ENCODE data around the gene ZBTB40. TPM values are rescaled to one million over a fixed set of nuclear protein-coding genes. Genes with fewer than 3 reads are reported as not detected.

Gene ZBTB40
- total RNA-seq, 1 donor from 2014 or later: 8.7 TPM

GRCh38 chr1:22431965-22432364 lies 19.7 kb upstream of the ZBTB40 start:
- no peak for DNase-seq (ENCODE audit: low read depth, low spot score)

GRCh38 chr1:22434717-22435116 lies 16.9 kb upstream of the ZBTB40 start:
- DNase-seq (ENCODE audit: low read depth, low spot score): no peak

GRCh38 chr1:22436948-22437347 lies 14.7 kb upstream of the ZBTB40 start:
- no peak for DNase-seq (ENCODE audit: low read depth, low spot score)

GRCh38 chr1:22437573-22437972 lies 14.1 kb upstream of the ZBTB40 start:
- no peak for DNase-seq (ENCODE audit: low read depth, low spot score)

GRCh38 chr1:22440582-22440981 lies 11.1 kb upstream of the ZBTB40 start:
- DNase-seq (ENCODE audit: low read depth, low spot score): no peak

- no peak for DNase-seq (ENCODE audit: low read depth, low spot score)
These were observed 9.3 kb upstream of the ZBTB40 start for GRCh38 chr1:22442212-22442894.

GRCh38 chr1:22443332-22443731 lies 8.3 kb upstream of the ZBTB40 start:
- DNase-seq (ENCODE audit: low read depth, low spot score): no peak

- DNase-seq (ENCODE audit: low read depth, low spot score): no peak
These were observed 6.8 kb upstream of the ZBTB40 start for GRCh38 chr1:22444856-22445255.

- DNase-seq (ENCODE audit: low read depth, low spot score): no peak
These were observed 4.0 kb upstream of the ZBTB40 start for GRCh38 chr1:22447621-22448111.

GRCh38 chr1:22449636-22450035 lies 2.0 kb upstream of the ZBTB40 start:
- no peak for DNase-seq (ENCODE audit: low read depth, low spot score)

GRCh38 chr1:22450351-22451021 lies 1.2 kb upstream of the ZBTB40 start:
- no peak for DNase-seq (ENCODE audit: low read depth, low spot score)

GRCh38 chr1:22452481-22452957 lies 868 bp downstream of the ZBTB40 start:
- no peak for DNase-seq (ENCODE audit: low read depth, low spot score)

- no peak for DNase-seq (ENCODE audit: low read depth, low spot score)
These were observed 1.5 kb downstream of the ZBTB40 start for GRCh38 chr1:22453181-22453580.

GRCh38 chr1:22454476-22455056 lies 2.9 kb downstream of the ZBTB40 start:
- DNase-seq (ENCODE audit: low read depth, low spot score): no peak

GRCh38 chr1:22457345-22457744 lies 5.7 kb downstream of the ZBTB40 start:
- no peak for DNase-seq (ENCODE audit: low read depth, low spot score)

- DNase-seq (ENCODE audit: low read depth, low spot score): no peak
These were observed 6.2 kb downstream of the ZBTB40 start for GRCh38 chr1:22457836-22458235.

GRCh38 chr1:22461100-22461499 lies 9.4 kb downstream of the ZBTB40 start:
- DNase-seq (ENCODE audit: low read depth, low spot score): no peak

GRCh38 chr1:22461678-22462527 lies 10.3 kb downstream of the ZBTB40 start:
- no peak for DNase-seq (ENCODE audit: low read depth, low spot score)

- no peak for DNase-seq (ENCODE audit: low read depth, low spot score)
These were observed 11.3 kb downstream of the ZBTB40 start for GRCh38 chr1:22462928-22463327.

GRCh38 chr1:22465015-22465565 lies 13.4 kb downstream of the ZBTB40 start:
- no peak for DNase-seq (ENCODE audit: low read depth, low spot score)

GRCh38 chr1:22465671-22466070 lies 14.0 kb downstream of the ZBTB40 start:
- no peak for DNase-seq (ENCODE audit: low read depth, low spot score)
